ENCODE data around the gene FOXP1. TPM values are rescaled to one million over a fixed set of nuclear protein-coding genes. Genes with fewer than 3 reads are reported as not detected.

The FOXP1 gene
- total and polyA plus RNA-seq, 2 of the 13 experiments (the other 11 are each of a cell fraction or from before 2014, with no cell fraction given): 40.4 to 59.0 TPM

GRCh38 chr3:71176366-71176765 is 407.2 kb downstream of the FOXP1 start:
- Histone ChIP-seq H3K4me3 (replicated peaks in 1 of 3; ENCODE audit: insufficient read depth in 1 of 3, low read depth in 2 of 3, low read length in 3 of 3) (no peak overlapping the region), H3K4me2 (ENCODE audit: low read depth, low read length) (no peak overlapping the region), H3K79me2 (ENCODE audit: insufficient read depth, low read length) (no peaks in the 10 kb centered on the region), H4K20me1 (ENCODE audit: insufficient read depth, low read length) (no peaks in the 10 kb centered on the region), H3K36me3 (replicated peaks in 1 of 2; ENCODE audit: control insufficient read depth in 1 of 2, insufficient read depth in 2 of 2, low read length in 2 of 2) (peaks cover 1 to 9% of the 10 kb centered on the region in 2 experiments; a peak in 3 of 5 replicates), H3K4me1 (ENCODE audit: insufficient read depth, low read length) (peaks cover 38% of the 10 kb centered on the region), H2AFZ (ENCODE audit: low read length) (no peak overlapping the region), H3K27me3 (ENCODE audit: control insufficient read depth in 1 of 2, insufficient read depth in 2 of 2, low read length in 2 of 2) (no peaks in the 10 kb centered on the region), H3K9ac (ENCODE audit: insufficient read depth, low read depth, low read length) (no peak overlapping the region), H3K9me3 (ENCODE audit: low read length) (no peaks in the 10 kb centered on the region), H3K27ac (ENCODE audit: extremely low read length, insufficient read depth, low read length) (no peak overlapping the region)
- intact Hi-C loops (cut with micrococcal nuclease; ENCODE audit: unreplicated experiment) (no loop called here), in situ Hi-C loops (cut with HindIII; ENCODE audit: extremely low pct_ligation_motif_present, low pct_unique_long_range_greater_than_20kb) (no loop called here)
- no TSS peak for BruUV-seq (replicated peaks)
- ATAC-seq (peak; percentile 46), DNase-seq (ENCODE audit: low spot score) (no peak), FAIRE-seq (no peak)
- POLR2A ChIA-PET: interaction anchor here (4.0 kb wide), 1 partner anchor 31 kb away, joined by 12 read pairs; no protein-coding TSS in a partner anchor
- 88% methylated on average over 5 of the region's 5 CpGs for WGBS (ENCODE audit: low lambda C conversion rate)
- TF ChIP-seq HOXA7 (CRISPR knock-in tag; IDR thresholded peaks at IDR 0.05): no peak
- TF ChIP-seq FOXP1 (IDR thresholded peaks at IDR 0.05): no peak
- no peak for TF ChIP-seq FOXP1 (CRISPR knock-in tag; IDR thresholded peaks at IDR 0.05)
- no peak for TF ChIP-seq EED (CRISPR knock-in tag; IDR thresholded peaks at IDR 0.05)
- TF ChIP-seq POLR2AphosphoS2 (IDR thresholded peaks at IDR 0.05; ENCODE audit: low read depth, low read length): no peak
- no peak for TF ChIP-seq EEA1 (CRISPR knock-in tag; IDR thresholded peaks at IDR 0.05; ENCODE audit: borderline replicate concordance)
- TF ChIP-seq ZFP41 (CRISPR knock-in tag; IDR thresholded peaks at IDR 0.05; ENCODE audit: borderline replicate concordance): no peak
- no peak for TF ChIP-seq HNF4G (IDR thresholded peaks at IDR 0.05; ENCODE audit: borderline replicate concordance, low read depth, low read length)
- TF ChIP-seq HNF4G (CRISPR knock-in tag; IDR thresholded peaks at IDR 0.05; ENCODE audit: borderline replicate concordance, low read depth): no peak
- TF ChIP-seq HHEX (CRISPR knock-in tag; IDR thresholded peaks at IDR 0.05): no peak
- no peak for TF ChIP-seq ARID3A (IDR thresholded peaks at IDR 0.05; ENCODE audit: low read depth, low read length)
- no peak for TF ChIP-seq ZBTB42 (CRISPR knock-in tag; IDR thresholded peaks at IDR 0.05)
- no peak for TF ChIP-seq HDAC6 (IDR thresholded peaks at IDR 0.05; ENCODE audit: low read depth, low read length)
- TF ChIP-seq ZNF782 (CRISPR knock-in tag; IDR thresholded peaks at IDR 0.05; ENCODE audit: borderline replicate concordance): no peak
- TF ChIP-seq TP53 (CRISPR knock-in tag; conservative IDR thresholded peaks at IDR 0.05): no peak
- no peak for TF ChIP-seq ZSCAN20 (CRISPR knock-in tag; IDR thresholded peaks at IDR 0.05; ENCODE audit: borderline replicate concordance)
- TF ChIP-seq ZNF704 (CRISPR knock-in tag; IDR thresholded peaks at IDR 0.05; ENCODE audit: borderline replicate concordance): no peak
- CTCF ChIA-PET (ENCODE audit: low intra/inter-chr PET ratio, low total read pairs): no interaction called here
